Keratinocyte (primary cell): ENCODE results near the gene NME9. TPM values are rescaled to one million over a fixed set of nuclear protein-coding genes. Genes with fewer than 3 reads are reported as not detected.

ENCODE experiments used
- DNase-seq: peaks from one replicate; pipeline ENCODE4 v3.0.0-alpha.2; 2011; ENCODE audit warnings: low read depth, missing footprints, low spot score
- FAIRE-seq: peaks from 2 replicates; lab custom pipeline; 2011; peaks lifted over from hg19 to GRCh38; lab: Jason Lieb, UNC
- H2AFZ ChIP-seq: 2 replicates; pipeline ENCODE4 v1.6.0; 2012; ENCODE audit warnings: low read length, control low read depth, inconsistent platforms; ENCODE audit not compliant: control insufficient read depth
- H3K27ac ChIP-seq: 2 replicates; pipeline ENCODE4 v1.5.1; 2011; ENCODE audit warnings: low read length; ENCODE audit not compliant: control insufficient read depth, insufficient read depth
- H3K27me3 ChIP-seq: 3 replicates; pipeline ENCODE4 v1.6.0; 2011; ENCODE audit warnings: low read length; ENCODE audit not compliant: control insufficient read depth, insufficient read depth; ENCODE audit errors: extremely low read depth
- H3K36me3 ChIP-seq, 2 experiments: 2 replicates in 1 of 2; 3 replicates in 1 of 2; pipeline ENCODE4 v1.5.1; 2011; ENCODE audit warnings: low read length in 2 of 2, mild to moderate bottlenecking in 1 of 2; ENCODE audit not compliant: control insufficient read depth in 2 of 2, insufficient read depth in 2 of 2; ENCODE audit errors: extremely low read depth in 1 of 2
- H3K4me1 ChIP-seq: 3 replicates; pipeline ENCODE4 v1.5.1; 2011; ENCODE audit warnings: low read length; ENCODE audit not compliant: control insufficient read depth, insufficient read depth; ENCODE audit errors: extremely low read depth
- H3K4me2 ChIP-seq: 3 replicates; pipeline ENCODE4 v1.6.0; 2011; ENCODE audit warnings: low read depth, low read length; ENCODE audit not compliant: control insufficient read depth, insufficient read depth; ENCODE audit errors: extremely low read depth
- H3K4me3 ChIP-seq, 3 experiments: fragments of 200-600 bp in 1 of 3; sonication (generic) in 1 of 3; 2 replicates in 2 of 3; 3 replicates in 1 of 3; pipeline ENCODE4 v1.5.1; 2011 to 2016; ENCODE audit warnings: low read length in 3 of 3, mild to moderate bottlenecking in 3 of 3, control low read depth in 2 of 3, inconsistent platforms in 1 of 3, low read depth in 1 of 3, mixed read lengths in 1 of 3, mixed run types in 1 of 3, moderate library complexity in 1 of 3; ENCODE audit not compliant: control insufficient read depth in 2 of 3, insufficient read depth in 2 of 3; ENCODE audit errors: extremely low read depth in 1 of 3
- H3K79me2 ChIP-seq: 2 replicates; pipeline ENCODE4 v1.6.0; 2012; ENCODE audit warnings: low read length; ENCODE audit not compliant: control insufficient read depth, insufficient read depth
- H3K9ac ChIP-seq: 3 replicates; pipeline ENCODE4 v1.6.0; 2011; ENCODE audit warnings: low read length; ENCODE audit not compliant: control insufficient read depth, insufficient read depth; ENCODE audit errors: extremely low read depth
- H3K9me1 ChIP-seq: 3 replicates; pipeline ENCODE4 v1.6.0; 2011; ENCODE audit warnings: low read length; ENCODE audit not compliant: control insufficient read depth, insufficient read depth; ENCODE audit errors: extremely low read depth
- H3K9me3 ChIP-seq: 2 replicates; pipeline ENCODE4 v1.5.1; 2012; ENCODE audit warnings: low read depth, low read length; ENCODE audit not compliant: control insufficient read depth
- H4K20me1 ChIP-seq: 3 replicates; pipeline ENCODE4 v1.6.0; 2011; ENCODE audit warnings: low read length; ENCODE audit not compliant: control insufficient read depth, insufficient read depth; ENCODE audit errors: extremely low read depth
- EZH2 ChIP-seq: IDR thresholded peaks from one replicate; pipeline ENCODE4 v1.6.1; 2012; ENCODE audit warnings: inconsistent platforms, mild to moderate bottlenecking, low read length, moderate library complexity
- dilution Hi-C: fragments of 300-500 bp; cut with MboI; formaldehyde crosslinking; loops from one replicate; pipeline ENCODE4 v1.7.0; 2020; ENCODE audit warnings: low sequenced_read_pairs; ENCODE audit not compliant: extremely low pct_ligation_motif_present
- polyA plus RNA-seq, 5 experiments: library from polyadenylated mRNA; depleted of rRNA in 3 of 5; stranded (reverse) in 3 of 5; stranded (forward) in 1 of 5; unstranded in 1 of 5; fragments of >200 nt; gene quantifications; 1 replicate in 1 of 5; 2 replicates in 3 of 5; 3 replicates in 1 of 5; pipeline versions ENCODE4 v1.2.1 to v1.2.3, GENCODE V29; 2011 to 2012; ENCODE audit warnings: missing spikeins in 2 of 5, low read depth in 1 of 5, low replicate concordance in 1 of 5
- TF ChIP-seq, protein P1 (sequence below), 3 experiments: IDR thresholded peaks in 1 of 3; conservative IDR thresholded peaks in 1 of 3; optimal IDR thresholded peaks in 1 of 3; 2 replicates in 2 of 3; 3 replicates in 1 of 3; pipeline versions ENCODE3 to v1.5.1; 2011; ENCODE audit warnings: low read length in 3 of 3, mild to moderate bottlenecking in 3 of 3, moderate library complexity in 2 of 3, control low read depth in 1 of 3, inconsistent platforms in 1 of 3; ENCODE audit not compliant: insufficient read depth in 2 of 3; ENCODE audit errors: extremely low read depth in 1 of 3

NME9 gene
- polyA plus RNA-seq, 1 donor (not counting 4 experiments of a cell fraction or from before 2014, with no cell fraction given): 0.05 TPM

DNA sequence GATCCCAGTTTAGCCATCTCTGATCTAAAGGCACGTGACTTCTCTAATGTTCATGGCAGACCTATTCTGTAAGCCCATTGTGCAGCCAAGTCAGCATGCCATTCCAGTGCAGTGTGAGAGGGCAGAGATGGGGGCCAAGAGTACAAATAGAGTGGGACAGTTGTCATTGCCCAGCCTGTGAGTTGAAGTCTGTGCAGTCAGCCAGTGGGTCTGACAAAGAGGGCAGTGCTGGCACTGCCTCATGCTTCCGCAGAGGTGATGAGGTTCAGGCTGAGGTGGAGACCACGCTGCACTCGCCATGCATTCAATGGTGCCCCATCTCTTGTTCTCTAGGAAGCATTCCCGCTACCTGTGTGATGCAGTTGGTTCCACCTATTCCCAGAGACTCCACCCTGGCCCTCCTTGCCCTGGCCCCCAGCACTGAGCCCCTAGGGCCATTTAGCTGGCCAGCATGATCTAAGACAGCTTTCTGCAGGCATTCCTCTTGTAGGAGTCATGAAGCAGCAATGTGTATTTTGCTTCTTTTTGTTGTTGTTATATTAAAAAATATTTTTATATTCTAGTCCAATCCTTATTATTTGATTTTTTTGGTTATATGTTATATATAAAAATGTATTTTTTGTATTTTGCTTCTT is 22.4 kb upstream of the NME9 start:
- H2AFZ ChIP-seq: no peak overlapping the region
- H3K4me3 ChIP-seq: no peak overlapping the region
- TF ChIP-seq, protein P1, sequence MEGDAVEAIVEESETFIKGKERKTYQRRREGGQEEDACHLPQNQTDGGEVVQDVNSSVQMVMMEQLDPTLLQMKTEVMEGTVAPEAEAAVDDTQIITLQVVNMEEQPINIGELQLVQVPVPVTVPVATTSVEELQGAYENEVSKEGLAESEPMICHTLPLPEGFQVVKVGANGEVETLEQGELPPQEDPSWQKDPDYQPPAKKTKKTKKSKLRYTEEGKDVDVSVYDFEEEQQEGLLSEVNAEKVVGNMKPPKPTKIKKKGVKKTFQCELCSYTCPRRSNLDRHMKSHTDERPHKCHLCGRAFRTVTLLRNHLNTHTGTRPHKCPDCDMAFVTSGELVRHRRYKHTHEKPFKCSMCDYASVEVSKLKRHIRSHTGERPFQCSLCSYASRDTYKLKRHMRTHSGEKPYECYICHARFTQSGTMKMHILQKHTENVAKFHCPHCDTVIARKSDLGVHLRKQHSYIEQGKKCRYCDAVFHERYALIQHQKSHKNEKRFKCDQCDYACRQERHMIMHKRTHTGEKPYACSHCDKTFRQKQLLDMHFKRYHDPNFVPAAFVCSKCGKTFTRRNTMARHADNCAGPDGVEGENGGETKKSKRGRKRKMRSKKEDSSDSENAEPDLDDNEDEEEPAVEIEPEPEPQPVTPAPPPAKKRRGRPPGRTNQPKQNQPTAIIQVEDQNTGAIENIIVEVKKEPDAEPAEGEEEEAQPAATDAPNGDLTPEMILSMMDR (optimal IDR thresholded peaks at IDR 0.05 in 1 of 3, IDR thresholded peaks at IDR 0.05 in 1 of 3, conservative IDR thresholded peaks at IDR 0.05 in 1 of 3; ENCODE audit: extremely low read depth in 1 of 3, insufficient read depth in 2 of 3, low read length in 3 of 3): no peak
- TF ChIP-seq EZH2: no peak
- H3K79me2 ChIP-seq: no peaks in the 10 kb centered on the region
- H3K9me1 ChIP-seq: no peaks in the 10 kb centered on the region
- H3K4me1 ChIP-seq: peaks cover 3% of the 10 kb centered on the region
- H3K4me2 ChIP-seq: no peak overlapping the region
- no peaks in the 10 kb centered on the region for H3K9me3 ChIP-seq
- FAIRE-seq: no peak
- no peaks in the 10 kb centered on the region for H3K27me3 ChIP-seq
- H4K20me1 ChIP-seq: no peaks in the 10 kb centered on the region
- DNase-seq: no peak
- H3K27ac ChIP-seq: no peak overlapping the region
- H3K36me3 ChIP-seq: no peaks in the 10 kb centered on the region
- dilution Hi-C loops: no loop called here
- no peak overlapping the region for H3K9ac ChIP-seq

DNA sequence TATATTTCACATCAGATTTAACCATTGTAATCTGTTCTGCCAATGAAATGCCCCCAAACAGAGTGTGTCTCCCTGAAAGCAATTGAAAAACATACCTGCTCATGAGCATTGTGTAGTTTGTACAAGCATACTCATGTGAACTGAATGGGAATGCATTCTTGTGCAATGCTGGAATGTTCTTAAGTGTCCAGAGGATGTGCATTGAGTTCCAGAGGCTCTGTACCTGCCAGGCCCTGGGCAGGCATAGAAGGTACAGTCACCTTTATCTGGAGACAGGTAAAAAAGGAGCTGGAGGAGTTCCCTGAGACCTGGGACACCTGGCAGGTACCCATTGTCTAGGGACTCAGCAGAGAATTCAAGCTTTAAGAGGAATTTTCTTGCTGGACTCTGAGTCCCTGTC is 21.5 kb upstream of the NME9 start:
- dilution Hi-C loops: no loop called here
- H4K20me1 ChIP-seq: no peaks in the 10 kb centered on the region
- no peak overlapping the region for H3K4me3 ChIP-seq
- H3K36me3 ChIP-seq: no peaks in the 10 kb centered on the region
- H3K9me1 ChIP-seq: no peaks in the 10 kb centered on the region
- FAIRE-seq (no peak), DNase-seq (no peak)
- H3K9me3 ChIP-seq: no peaks in the 10 kb centered on the region
- no peak overlapping the region for H3K27ac ChIP-seq
- no peak overlapping the region for H3K4me2 ChIP-seq
- H3K4me1 ChIP-seq: peaks cover 3% of the 10 kb centered on the region
- H3K79me2 ChIP-seq: no peaks in the 10 kb centered on the region
- no peak overlapping the region for H2AFZ ChIP-seq
- H3K9ac ChIP-seq: no peak overlapping the region
- TF ChIP-seq, protein P1 (optimal IDR thresholded peaks at IDR 0.05 in 1 of 3, IDR thresholded peaks at IDR 0.05 in 1 of 3, conservative IDR thresholded peaks at IDR 0.05 in 1 of 3; ENCODE audit: extremely low read depth in 1 of 3, insufficient read depth in 2 of 3, low read length in 3 of 3): no peak
- TF ChIP-seq EZH2: no peak
- H3K27me3 ChIP-seq: peaks cover 3% of the 10 kb centered on the region
